IPS-18c (cell line): ENCODE data around the gene PARD6B.

ENCODE experiments used
- H3K4me3 ChIP-seq: 2 replicates; pipeline ENCODE4 v1.7.0; 2013; ENCODE audit warnings: low read depth, mild to moderate bottlenecking, low read length, moderate library complexity; ENCODE audit not compliant: insufficient read depth
- H3K9me3 ChIP-seq: one replicate; pipeline ENCODE4 v1.6.1; 2013; ENCODE audit warnings: mild to moderate bottlenecking, low read length, moderate library complexity; ENCODE audit not compliant: control insufficient read depth, insufficient read depth

The PARD6B gene

DNA sequence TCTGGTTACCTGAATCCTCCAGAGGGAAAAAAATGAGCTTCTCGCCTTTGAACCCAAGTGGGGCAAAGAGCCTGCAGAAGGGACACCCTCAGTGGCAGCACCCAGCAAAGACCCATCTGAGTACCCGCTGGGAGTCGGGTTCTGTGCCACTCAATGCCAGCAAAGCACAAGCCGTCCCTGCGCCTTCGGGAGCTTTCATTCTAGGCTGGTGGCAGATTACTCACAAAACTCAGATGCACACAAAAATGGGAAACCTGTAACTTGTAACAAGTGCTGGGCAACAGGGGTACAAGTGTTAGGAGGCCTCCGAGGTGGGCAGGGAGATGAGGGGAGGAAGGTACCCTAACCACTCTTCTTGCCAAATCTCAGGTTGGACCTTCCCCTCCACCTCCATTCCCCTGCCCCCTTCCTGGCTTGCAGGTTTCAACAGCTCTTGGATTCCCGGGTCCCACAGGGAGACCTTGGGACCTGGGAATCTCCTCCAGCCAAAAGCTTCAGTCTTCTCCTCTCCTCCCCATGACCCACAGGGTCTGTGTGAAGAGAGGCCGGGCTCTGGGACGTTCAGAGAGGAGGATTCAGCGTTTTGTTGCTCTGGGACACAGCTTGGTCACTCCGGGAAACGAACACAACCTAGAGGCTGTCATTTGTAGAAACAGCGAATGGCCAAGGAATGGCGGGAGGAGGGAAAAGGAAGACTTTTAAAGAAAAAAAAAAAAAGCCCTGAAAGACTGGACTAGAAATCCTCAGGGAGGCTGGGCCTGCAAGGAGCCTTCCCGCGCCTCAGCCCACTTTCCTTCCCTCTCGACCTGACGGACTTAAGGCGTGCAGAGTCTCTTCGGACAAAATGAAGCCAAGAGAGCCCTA lies 1.2 kb upstream of the PARD6B start:
- H3K9me3 ChIP-seq, result peaks cover 2% of the 10 kb centered on the region
- H3K4me3 ChIP-seq, result peak overlapping the region; percentile 79

- H3K9me3 ChIP-seq, result peaks cover 2% of the 10 kb centered on the region
Measured at GRCh38 chr20:50730765-50731054, 670 bp upstream of the PARD6B start.

GRCh38 chr20:50731930-50732690 lies 730 bp downstream of the PARD6B start:
- H3K9me3 ChIP-seq, result peaks cover 2% of the 10 kb centered on the region
- peak overlapping the region; percentile 95 for H3K4me3 ChIP-seq

More at GRCh38 chr20:50730765-50731054, 670 bp upstream of the PARD6B start:
- peak overlapping the region; percentile 79 for H3K4me3 ChIP-seq

GRCh38 chr20:50733644-50734349 lies 2.4 kb downstream of the PARD6B start:
- H3K9me3 ChIP-seq, result peaks cover 2% of the 10 kb centered on the region
- no peak overlapping the region; the same call in 1 of the 2 replicates for H3K4me3 ChIP-seq

GRCh38 chr20:50734730-50735679 lies 3.6 kb downstream of the PARD6B start:
- Histone ChIP-seq H3K9me3 (peaks cover 2% of the 10 kb centered on the region), H3K4me3 (no peak overlapping the region)

GRCh38 chr20:50735813-50736212 lies 4.4 kb downstream of the PARD6B start:
- Histone ChIP-seq H3K4me3 (no peak overlapping the region), H3K9me3 (no peaks in the 10 kb centered on the region)

GRCh38 chr20:50737352-50737751 lies 6.0 kb downstream of the PARD6B start:
- no peak overlapping the region for H3K4me3 ChIP-seq
- H3K9me3 ChIP-seq, result no peaks in the 10 kb centered on the region

DNA sequence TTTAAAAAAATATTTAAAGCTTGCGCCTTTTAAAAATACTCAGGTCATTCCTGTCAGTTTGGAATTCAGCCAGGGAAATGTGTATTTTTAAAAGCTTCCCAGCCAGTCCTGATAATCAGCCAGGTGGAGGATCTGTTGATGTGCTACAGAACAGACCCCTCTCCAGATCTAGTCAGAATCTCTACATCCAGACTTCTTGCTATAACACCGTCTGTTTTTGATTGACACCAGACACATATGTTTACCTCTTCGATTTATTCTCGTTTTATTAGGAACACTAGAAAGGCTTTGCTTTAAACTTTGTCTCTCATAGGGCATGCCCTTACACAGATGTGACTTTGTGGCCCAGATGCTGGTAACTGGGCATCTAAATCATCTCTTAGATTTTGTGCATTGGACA lies 11.7 kb downstream of the PARD6B start:
- Histone ChIP-seq H3K9me3 (no peaks in the 10 kb centered on the region), H3K4me3 (no peak overlapping the region)

GRCh38 chr20:50744143-50744792 lies 12.9 kb downstream of the PARD6B start:
- Histone ChIP-seq H3K4me3 (no peak overlapping the region), H3K9me3 (no peaks in the 10 kb centered on the region)

GRCh38 chr20:50745634-50746137 lies 14.3 kb downstream of the PARD6B start:
- H3K9me3 ChIP-seq, result no peaks in the 10 kb centered on the region
- no peak overlapping the region for H3K4me3 ChIP-seq

DNA sequence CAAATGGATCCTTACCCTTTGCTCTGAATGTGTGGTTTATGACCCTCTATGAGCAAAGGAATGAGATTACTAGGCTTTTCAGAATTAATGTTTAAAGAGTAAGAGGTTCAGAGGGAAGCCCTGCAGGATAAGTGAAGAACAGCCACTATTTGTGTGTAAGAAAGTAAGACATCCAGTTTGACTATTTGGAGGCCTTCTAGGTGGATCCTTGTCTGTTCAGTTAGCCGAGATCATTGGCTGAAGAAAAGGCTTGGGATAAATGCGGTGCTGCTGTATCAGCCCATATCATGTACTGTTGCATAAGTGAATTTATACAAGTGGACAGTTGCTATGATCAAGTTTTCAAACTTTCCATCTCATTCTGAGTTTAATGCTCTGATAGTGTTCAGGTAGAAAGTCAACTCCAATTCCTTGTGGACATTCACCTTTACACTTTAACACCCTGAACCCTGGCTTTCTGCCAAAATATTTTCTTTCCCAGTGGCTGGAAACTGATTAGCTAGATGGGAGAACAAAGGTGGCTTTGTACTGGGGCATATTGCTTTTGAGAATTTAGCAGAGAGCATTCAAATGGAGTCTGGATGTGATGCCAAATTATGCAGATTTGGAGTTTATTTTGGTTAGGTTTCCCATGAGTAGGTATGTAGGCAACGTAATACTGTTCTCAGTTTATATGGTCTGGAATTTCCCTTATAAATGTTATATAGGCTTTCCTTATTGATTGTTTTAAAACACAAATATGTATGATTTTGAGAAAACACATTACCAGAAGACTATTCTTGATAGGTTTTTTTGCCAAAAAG lies 15.0 kb downstream of the PARD6B start:
- Histone ChIP-seq H3K4me3 (no peak overlapping the region), H3K9me3 (no peaks in the 10 kb centered on the region)

DNA sequence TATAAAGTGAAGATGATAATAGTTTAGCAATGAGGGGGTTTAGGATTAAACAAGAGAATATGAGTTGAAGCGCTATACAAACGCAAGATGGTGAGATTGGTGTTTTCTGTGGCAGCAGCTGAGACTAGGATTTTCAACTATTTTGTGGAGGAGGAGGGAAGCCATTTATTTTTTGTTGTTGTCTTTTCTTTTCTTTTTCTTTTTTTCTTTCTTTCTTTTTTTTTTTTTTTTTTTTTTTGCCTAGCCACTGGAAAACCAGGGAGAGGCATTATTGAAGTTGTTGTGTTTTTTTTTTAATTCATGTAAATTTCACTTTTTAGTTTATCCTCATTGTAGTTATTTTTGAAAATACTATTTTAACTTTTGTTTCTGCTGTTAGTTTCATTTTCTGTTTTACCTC lies 15.9 kb downstream of the PARD6B start:
- Histone ChIP-seq H3K9me3 (no peaks in the 10 kb centered on the region), H3K4me3 (no peak overlapping the region)

GRCh38 chr20:50750145-50750671 lies 18.8 kb downstream of the PARD6B start:
- H3K4me3 ChIP-seq, result no peak overlapping the region
- no peaks in the 10 kb centered on the region for H3K9me3 ChIP-seq

DNA sequence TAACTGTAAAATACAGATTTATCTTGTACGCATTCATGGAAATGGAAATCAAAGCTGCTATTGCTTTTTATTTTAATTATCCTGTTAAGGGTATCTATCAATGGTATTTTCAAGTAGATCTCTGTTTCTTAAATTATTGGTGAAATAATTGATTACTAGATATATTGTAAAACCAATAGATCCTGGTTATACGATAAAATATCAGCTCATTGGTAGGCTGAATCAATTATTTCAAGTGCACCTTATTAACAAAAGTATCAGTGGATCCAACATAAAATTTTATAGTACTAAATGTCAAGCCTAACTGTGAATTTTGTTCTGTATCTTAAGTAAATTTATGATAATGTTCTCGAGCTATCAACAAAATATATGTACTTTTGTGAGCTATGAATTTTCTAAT lies 21.8 kb downstream of the PARD6B start:
- Histone ChIP-seq H3K9me3 (no peaks in the 10 kb centered on the region), H3K4me3 (no peak overlapping the region)

DNA sequence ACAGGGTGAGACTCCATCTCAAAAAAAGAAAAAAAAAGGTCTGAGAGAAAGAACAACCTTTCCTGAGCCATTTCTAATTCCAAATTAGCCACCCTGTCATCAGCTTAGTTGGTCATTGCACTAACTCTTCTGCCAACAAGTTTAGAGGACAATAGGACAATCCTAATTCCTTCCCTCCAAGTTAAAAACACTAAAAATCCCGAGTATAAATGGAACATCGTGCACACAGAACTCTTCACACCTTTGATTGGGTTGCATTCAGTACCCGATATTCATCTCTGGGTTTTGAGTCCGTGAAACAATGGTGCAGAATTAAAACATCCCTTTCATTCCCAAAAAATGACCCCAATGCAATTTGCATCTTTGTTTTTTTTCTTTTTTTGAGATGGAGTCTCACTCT lies 23.0 kb downstream of the PARD6B start:
- H3K9me3 ChIP-seq, result no peaks in the 10 kb centered on the region
- H3K4me3 ChIP-seq, result no peak overlapping the region
